ENCODE data around the gene GGTLC1.

DNA sequence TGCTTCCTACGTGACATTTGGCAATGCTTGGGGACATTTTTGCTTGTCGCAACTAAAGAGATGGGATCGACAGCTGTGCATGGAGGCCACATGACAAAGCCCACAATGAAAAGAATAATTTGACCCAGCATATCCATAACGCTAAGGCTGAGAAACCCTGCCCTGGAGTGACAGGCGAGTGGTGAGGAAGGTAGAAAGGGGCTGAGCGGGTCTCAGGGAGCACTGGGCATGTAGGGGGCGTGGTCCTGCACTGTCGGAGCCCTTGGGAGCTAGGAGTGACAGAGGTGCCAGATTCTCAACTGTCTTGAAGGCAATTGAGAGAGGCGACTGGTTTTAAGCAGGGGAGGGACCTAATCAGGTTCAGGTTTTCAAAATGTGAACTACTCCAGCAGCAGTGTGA, 13.6 kb downstream of the GGTLC1 start:
- no peak for TF ChIP-seq EZH2 (IDR thresholded peaks at IDR 0.05)
- TF ChIP-seq, protein P1, sequence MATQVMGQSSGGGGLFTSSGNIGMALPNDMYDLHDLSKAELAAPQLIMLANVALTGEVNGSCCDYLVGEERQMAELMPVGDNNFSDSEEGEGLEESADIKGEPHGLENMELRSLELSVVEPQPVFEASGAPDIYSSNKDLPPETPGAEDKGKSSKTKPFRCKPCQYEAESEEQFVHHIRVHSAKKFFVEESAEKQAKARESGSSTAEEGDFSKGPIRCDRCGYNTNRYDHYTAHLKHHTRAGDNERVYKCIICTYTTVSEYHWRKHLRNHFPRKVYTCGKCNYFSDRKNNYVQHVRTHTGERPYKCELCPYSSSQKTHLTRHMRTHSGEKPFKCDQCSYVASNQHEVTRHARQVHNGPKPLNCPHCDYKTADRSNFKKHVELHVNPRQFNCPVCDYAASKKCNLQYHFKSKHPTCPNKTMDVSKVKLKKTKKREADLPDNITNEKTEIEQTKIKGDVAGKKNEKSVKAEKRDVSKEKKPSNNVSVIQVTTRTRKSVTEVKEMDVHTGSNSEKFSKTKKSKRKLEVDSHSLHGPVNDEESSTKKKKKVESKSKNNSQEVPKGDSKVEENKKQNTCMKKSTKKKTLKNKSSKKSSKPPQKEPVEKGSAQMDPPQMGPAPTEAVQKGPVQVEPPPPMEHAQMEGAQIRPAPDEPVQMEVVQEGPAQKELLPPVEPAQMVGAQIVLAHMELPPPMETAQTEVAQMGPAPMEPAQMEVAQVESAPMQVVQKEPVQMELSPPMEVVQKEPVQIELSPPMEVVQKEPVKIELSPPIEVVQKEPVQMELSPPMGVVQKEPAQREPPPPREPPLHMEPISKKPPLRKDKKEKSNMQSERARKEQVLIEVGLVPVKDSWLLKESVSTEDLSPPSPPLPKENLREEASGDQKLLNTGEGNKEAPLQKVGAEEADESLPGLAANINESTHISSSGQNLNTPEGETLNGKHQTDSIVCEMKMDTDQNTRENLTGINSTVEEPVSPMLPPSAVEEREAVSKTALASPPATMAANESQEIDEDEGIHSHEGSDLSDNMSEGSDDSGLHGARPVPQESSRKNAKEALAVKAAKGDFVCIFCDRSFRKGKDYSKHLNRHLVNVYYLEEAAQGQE (IDR thresholded peaks at IDR 0.05; ENCODE audit: low read depth) = no peak
- no peak for TF ChIP-seq EZH2phosphoT487 (IDR thresholded peaks at IDR 0.05; ENCODE audit: borderline replicate concordance)
- TF ChIP-seq EGR1 (IDR thresholded peaks at IDR 0.05; ENCODE audit: low read depth) = no peak
- no peak for TF ChIP-seq RAD21 (IDR thresholded peaks at IDR 0.05; ENCODE audit: low read depth)
- TF ChIP-seq, protein P2, sequence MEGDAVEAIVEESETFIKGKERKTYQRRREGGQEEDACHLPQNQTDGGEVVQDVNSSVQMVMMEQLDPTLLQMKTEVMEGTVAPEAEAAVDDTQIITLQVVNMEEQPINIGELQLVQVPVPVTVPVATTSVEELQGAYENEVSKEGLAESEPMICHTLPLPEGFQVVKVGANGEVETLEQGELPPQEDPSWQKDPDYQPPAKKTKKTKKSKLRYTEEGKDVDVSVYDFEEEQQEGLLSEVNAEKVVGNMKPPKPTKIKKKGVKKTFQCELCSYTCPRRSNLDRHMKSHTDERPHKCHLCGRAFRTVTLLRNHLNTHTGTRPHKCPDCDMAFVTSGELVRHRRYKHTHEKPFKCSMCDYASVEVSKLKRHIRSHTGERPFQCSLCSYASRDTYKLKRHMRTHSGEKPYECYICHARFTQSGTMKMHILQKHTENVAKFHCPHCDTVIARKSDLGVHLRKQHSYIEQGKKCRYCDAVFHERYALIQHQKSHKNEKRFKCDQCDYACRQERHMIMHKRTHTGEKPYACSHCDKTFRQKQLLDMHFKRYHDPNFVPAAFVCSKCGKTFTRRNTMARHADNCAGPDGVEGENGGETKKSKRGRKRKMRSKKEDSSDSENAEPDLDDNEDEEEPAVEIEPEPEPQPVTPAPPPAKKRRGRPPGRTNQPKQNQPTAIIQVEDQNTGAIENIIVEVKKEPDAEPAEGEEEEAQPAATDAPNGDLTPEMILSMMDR (IDR thresholded peaks at IDR 0.05 in 2 of 3, conservative IDR thresholded peaks at IDR 0.05 in 1 of 3; ENCODE audit: borderline replicate concordance in 1 of 3, insufficient read depth in 1 of 3, low read depth in 2 of 3, low read length in 2 of 3) = no peak
- TF ChIP-seq POLR2A (IDR thresholded peaks at IDR 0.05; ENCODE audit: borderline replicate concordance, extremely low read depth, insufficient read depth, insufficient read length) = no peak
- TF ChIP-seq SRF (IDR thresholded peaks at IDR 0.05; ENCODE audit: low read depth) = no peak
- no peak for TF ChIP-seq YY1 (IDR thresholded peaks at IDR 0.05; ENCODE audit: extremely low read depth, insufficient replicate concordance, low read depth, low read length)
- no peak for TF ChIP-seq POLR2AphosphoS5 (IDR thresholded peaks at IDR 0.05; ENCODE audit: low read depth, low read length)
- TF ChIP-seq JUND (IDR thresholded peaks at IDR 0.05) = no peak
- no peak for TF ChIP-seq SIN3A (IDR thresholded peaks at IDR 0.05; ENCODE audit: low read depth)
- TF ChIP-seq, protein P3, sequence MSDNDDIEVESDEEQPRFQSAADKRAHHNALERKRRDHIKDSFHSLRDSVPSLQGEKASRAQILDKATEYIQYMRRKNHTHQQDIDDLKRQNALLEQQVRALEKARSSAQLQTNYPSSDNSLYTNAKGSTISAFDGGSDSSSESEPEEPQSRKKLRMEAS (IDR thresholded peaks at IDR 0.05) = no peak
